Measurements from ENCODE around the gene ZRANB3.

ZRANB3 gene

DNA sequence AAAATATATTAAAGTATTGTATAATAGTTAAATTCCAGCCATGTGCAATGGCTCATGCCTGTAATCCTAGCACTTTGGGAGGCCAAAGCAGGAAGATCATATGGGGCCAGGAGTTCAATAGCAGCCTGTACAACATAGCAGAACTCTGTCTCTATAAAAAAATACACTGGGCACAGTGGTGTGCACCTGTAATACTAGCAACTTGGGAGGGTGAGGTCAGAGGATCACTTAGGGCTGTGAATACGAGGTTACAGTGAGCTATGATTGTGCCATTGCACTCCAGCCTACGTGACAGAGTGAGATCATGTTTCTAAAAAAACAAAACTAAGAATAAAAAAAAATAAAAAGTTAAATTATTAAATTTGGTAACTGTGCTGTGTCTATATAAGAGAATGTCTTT, 36.1 kb downstream of the ZRANB3 start:
- Histone ChIP-seq H3K27me3 (ENCODE audit: control insufficient read depth in 2 of 2, insufficient read depth in 2 of 2, low read length in 2 of 2) (no peaks in the 10 kb centered on the region), H3K27ac (ENCODE audit: low read depth in 2 of 2, low read length in 2 of 2) (no peak overlapping the region), H3K36me3 (ENCODE audit: control insufficient read depth in 2 of 2, insufficient read depth in 2 of 2, low read length in 2 of 2) (no peaks in the 10 kb centered on the region), H3K9me3 (ENCODE audit: control insufficient read depth in 2 of 2, low read length in 2 of 2) (peaks cover 4 to 8% of the 10 kb centered on the region in 2 donors), H3K4me1 (ENCODE audit: control insufficient read depth in 2 of 2, insufficient read depth in 2 of 2, low read length in 2 of 2) (no peaks in the 10 kb centered on the region), H3K9ac (ENCODE audit: low read depth in 1 of 2, low read length in 2 of 2) (no peak overlapping the region), H3K4me3 (ENCODE audit: low read length in 2 of 2) (no peak overlapping the region)

DNA sequence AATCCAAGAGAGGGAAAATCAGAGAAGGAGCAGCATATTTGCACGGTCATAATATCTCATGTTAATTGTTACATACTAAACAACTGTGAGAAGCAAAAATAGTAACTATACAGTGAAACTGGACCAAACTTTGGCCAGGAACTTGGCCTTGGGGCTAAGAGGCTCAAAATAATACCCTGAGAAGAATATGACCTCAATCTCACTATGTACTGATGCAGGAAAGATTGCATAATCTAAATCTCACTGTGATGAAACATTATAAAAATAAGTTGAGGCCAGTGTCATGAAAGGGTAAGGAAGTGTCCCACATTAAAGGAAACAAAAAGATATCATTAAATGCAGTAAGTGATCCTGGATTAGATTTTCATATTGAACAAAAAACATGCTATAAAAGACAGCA, 36.5 kb downstream of the ZRANB3 start:
- H3K4me3 ChIP-seq (ENCODE audit: low read length in 2 of 2), result no peak overlapping the region
- no peaks in the 10 kb centered on the region for H3K4me1 ChIP-seq (ENCODE audit: control insufficient read depth in 2 of 2, insufficient read depth in 2 of 2, low read length in 2 of 2)
- H3K36me3 ChIP-seq (ENCODE audit: control insufficient read depth in 2 of 2, insufficient read depth in 2 of 2, low read length in 2 of 2), result no peaks in the 10 kb centered on the region
- H3K27me3 ChIP-seq (ENCODE audit: control insufficient read depth in 2 of 2, insufficient read depth in 2 of 2, low read length in 2 of 2), result no peaks in the 10 kb centered on the region
- H3K9ac ChIP-seq (ENCODE audit: low read depth in 1 of 2, low read length in 2 of 2), result no peak overlapping the region
- H3K27ac ChIP-seq (ENCODE audit: low read depth in 2 of 2, low read length in 2 of 2), result no peak overlapping the region
- H3K9me3 ChIP-seq (ENCODE audit: control insufficient read depth in 2 of 2, low read length in 2 of 2), result peaks cover 0 to 4% of the 10 kb centered on the region in 2 donors

DNA sequence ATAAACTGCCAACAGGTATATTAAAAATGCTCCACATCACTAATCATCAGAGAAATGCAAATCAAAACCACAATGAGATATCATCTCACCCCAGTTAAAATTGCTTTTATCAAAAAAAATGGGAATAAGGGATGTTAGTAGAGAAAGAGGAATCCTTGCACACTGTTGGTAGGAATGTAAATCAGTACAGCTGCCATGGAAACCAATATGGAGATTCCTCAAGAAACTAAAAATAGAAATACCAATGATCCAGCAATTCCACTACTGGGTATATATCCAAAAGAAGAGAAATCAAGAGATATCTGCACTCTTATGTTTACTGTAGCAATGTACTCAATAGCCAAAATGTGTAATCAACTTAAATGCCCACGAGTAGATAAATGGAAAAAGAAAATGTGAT, 40.6 kb downstream of the ZRANB3 start:
- no peaks in the 10 kb centered on the region for H3K36me3 ChIP-seq (ENCODE audit: control insufficient read depth in 2 of 2, insufficient read depth in 2 of 2, low read length in 2 of 2)
- H3K4me3 ChIP-seq (ENCODE audit: low read length in 2 of 2), result no peak overlapping the region
- no peaks in the 10 kb centered on the region for H3K27me3 ChIP-seq (ENCODE audit: control insufficient read depth in 2 of 2, insufficient read depth in 2 of 2, low read length in 2 of 2)
- no peak overlapping the region for H3K9ac ChIP-seq (ENCODE audit: low read depth in 1 of 2, low read length in 2 of 2)
- H3K4me1 ChIP-seq (ENCODE audit: control insufficient read depth in 2 of 2, insufficient read depth in 2 of 2, low read length in 2 of 2), result no peaks in the 10 kb centered on the region
- peaks cover 0 to 4% of the 10 kb centered on the region in 2 donors for H3K9me3 ChIP-seq (ENCODE audit: control insufficient read depth in 2 of 2, low read length in 2 of 2)
- H3K27ac ChIP-seq (ENCODE audit: low read depth in 2 of 2, low read length in 2 of 2), result no peak overlapping the region

DNA sequence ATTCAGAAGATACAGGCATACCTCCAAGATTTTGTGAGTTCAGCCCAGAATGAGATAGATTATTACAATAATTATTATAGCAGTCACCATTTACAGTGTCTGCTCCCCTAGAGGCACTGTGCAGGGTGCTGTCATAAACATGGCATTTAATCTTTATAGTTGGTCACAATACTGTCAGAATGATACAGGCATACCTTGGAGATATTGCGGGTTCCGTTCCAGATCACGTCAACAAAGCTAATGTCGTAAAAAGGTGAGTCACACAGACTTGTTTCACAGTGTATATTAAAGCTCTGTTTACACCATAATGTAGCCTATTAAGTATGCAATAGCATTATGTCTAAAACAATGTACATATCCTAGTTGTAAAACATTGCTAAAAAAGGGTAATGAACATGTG, 45.6 kb downstream of the ZRANB3 start:
- Histone ChIP-seq H3K36me3 (ENCODE audit: control insufficient read depth in 2 of 2, insufficient read depth in 2 of 2, low read length in 2 of 2) (no peaks in the 10 kb centered on the region), H3K4me3 (ENCODE audit: low read length in 2 of 2) (no peak overlapping the region), H3K27me3 (ENCODE audit: control insufficient read depth in 2 of 2, insufficient read depth in 2 of 2, low read length in 2 of 2) (no peaks in the 10 kb centered on the region), H3K4me1 (ENCODE audit: control insufficient read depth in 2 of 2, insufficient read depth in 2 of 2, low read length in 2 of 2) (no peaks in the 10 kb centered on the region), H3K9me3 (ENCODE audit: control insufficient read depth in 2 of 2, low read length in 2 of 2) (peaks cover 0 to 4% of the 10 kb centered on the region in 2 donors), H3K9ac (ENCODE audit: low read depth in 1 of 2, low read length in 2 of 2) (no peak overlapping the region), H3K27ac (ENCODE audit: low read depth in 2 of 2, low read length in 2 of 2) (no peak overlapping the region)

DNA sequence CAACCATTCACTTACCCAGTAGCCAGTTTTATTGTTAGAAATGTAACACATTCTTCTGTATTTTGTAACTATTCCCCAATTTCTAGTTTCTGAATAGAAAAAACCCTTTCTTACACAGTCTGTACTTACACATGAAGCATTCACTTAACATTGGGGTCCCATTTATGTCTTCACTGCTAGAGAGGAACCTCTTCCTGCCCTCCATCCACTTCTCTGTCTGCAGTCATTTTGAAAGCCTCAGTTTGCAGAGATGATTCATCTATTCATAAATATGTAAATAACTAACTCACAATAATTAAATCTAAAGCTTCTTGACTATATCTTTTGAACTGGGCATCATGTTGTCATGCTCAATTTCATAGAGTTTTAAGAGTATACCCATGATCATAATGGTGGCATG, 55.9 kb downstream of the ZRANB3 start:
- no peak overlapping the region for H3K27ac ChIP-seq (ENCODE audit: low read depth in 2 of 2, low read length in 2 of 2)
- no peak overlapping the region for H3K9ac ChIP-seq (ENCODE audit: low read depth in 1 of 2, low read length in 2 of 2)
- H3K9me3 ChIP-seq (ENCODE audit: control insufficient read depth in 2 of 2, low read length in 2 of 2), result no peaks in the 10 kb centered on the region
- H3K27me3 ChIP-seq (ENCODE audit: control insufficient read depth in 2 of 2, insufficient read depth in 2 of 2, low read length in 2 of 2), result no peaks in the 10 kb centered on the region
- H3K4me1 ChIP-seq (ENCODE audit: control insufficient read depth in 2 of 2, insufficient read depth in 2 of 2, low read length in 2 of 2), result no peaks in the 10 kb centered on the region
- H3K4me3 ChIP-seq (ENCODE audit: low read length in 2 of 2), result no peak overlapping the region
- no peaks in the 10 kb centered on the region for H3K36me3 ChIP-seq (ENCODE audit: control insufficient read depth in 2 of 2, insufficient read depth in 2 of 2, low read length in 2 of 2)

DNA sequence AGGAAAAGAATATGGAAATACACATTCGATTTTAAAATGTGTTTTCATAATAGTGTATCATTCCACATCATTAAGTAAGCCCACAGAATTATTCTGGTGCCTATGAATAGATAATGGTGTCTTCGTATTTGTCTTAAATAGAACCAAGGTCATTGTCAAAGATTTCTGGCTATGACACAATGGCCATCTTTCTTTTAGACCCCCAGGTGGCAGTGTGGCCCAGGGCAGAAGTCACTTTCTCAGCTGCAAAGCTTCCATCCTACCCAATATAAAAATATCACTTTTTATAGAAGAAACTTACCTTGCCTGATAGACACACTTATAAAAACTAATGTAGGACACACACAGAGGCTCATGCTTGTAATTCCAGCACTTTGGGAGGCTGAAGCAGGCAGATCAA, 57.5 kb downstream of the ZRANB3 start:
- Histone ChIP-seq H3K27ac (ENCODE audit: low read depth in 2 of 2, low read length in 2 of 2) (no peak overlapping the region), H3K36me3 (ENCODE audit: control insufficient read depth in 2 of 2, insufficient read depth in 2 of 2, low read length in 2 of 2) (no peaks in the 10 kb centered on the region), H3K4me1 (ENCODE audit: control insufficient read depth in 2 of 2, insufficient read depth in 2 of 2, low read length in 2 of 2) (no peaks in the 10 kb centered on the region), H3K9ac (ENCODE audit: low read depth in 1 of 2, low read length in 2 of 2) (no peak overlapping the region), H3K4me3 (ENCODE audit: low read length in 2 of 2) (no peak overlapping the region), H3K27me3 (ENCODE audit: control insufficient read depth in 2 of 2, insufficient read depth in 2 of 2, low read length in 2 of 2) (no peaks in the 10 kb centered on the region), H3K9me3 (ENCODE audit: control insufficient read depth in 2 of 2, low read length in 2 of 2) (no peaks in the 10 kb centered on the region)

DNA sequence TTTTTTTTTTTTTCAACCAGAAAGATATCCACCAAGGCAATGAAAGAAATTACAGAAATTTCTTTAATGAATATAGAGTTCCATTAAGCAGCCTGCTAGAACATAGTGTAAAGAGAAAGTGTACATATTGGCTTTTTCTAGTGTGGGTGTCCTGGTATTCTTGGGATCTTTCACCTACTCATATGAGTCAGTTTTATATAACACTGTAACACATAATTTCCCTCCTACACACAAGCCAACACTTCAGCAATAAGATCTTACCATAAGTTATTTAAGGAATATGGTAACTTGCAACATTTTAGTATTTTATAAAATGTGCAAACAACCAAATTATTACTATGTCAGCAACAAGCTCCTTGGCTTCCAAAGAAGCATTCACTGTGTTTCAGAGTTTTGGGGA, 59.9 kb downstream of the ZRANB3 start:
- H3K4me3 ChIP-seq (ENCODE audit: low read length in 2 of 2), result no peak overlapping the region
- H3K9me3 ChIP-seq (ENCODE audit: control insufficient read depth in 2 of 2, low read length in 2 of 2), result no peaks in the 10 kb centered on the region
- H3K27ac ChIP-seq (ENCODE audit: low read depth in 2 of 2, low read length in 2 of 2), result no peak overlapping the region
- H3K36me3 ChIP-seq (ENCODE audit: control insufficient read depth in 2 of 2, insufficient read depth in 2 of 2, low read length in 2 of 2), result no peaks in the 10 kb centered on the region
- no peak overlapping the region for H3K9ac ChIP-seq (ENCODE audit: low read depth in 1 of 2, low read length in 2 of 2)
- no peaks in the 10 kb centered on the region for H3K4me1 ChIP-seq (ENCODE audit: control insufficient read depth in 2 of 2, insufficient read depth in 2 of 2, low read length in 2 of 2)
- no peaks in the 10 kb centered on the region for H3K27me3 ChIP-seq (ENCODE audit: control insufficient read depth in 2 of 2, insufficient read depth in 2 of 2, low read length in 2 of 2)

DNA sequence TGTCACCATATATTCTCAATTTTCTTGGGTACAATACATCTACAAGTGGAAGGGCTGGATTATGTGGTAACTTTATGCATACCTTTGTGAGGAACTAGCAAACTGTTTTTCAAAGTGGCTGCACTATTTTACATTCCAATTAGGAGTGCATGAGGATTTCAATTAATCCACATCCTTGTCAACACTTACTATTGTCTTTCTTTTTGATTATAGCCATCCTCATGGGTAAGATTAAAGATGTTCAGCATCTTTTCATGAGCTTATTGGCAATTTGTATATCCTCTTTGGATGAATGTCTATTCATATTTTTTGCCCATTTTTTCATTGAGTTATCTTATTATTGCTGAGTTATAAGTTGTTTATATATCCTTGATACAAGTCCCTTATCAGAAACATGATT, 73.7 kb downstream of the ZRANB3 start:
- H3K27ac ChIP-seq (ENCODE audit: low read depth in 2 of 2, low read length in 2 of 2), result no peak overlapping the region
- H3K4me3 ChIP-seq (ENCODE audit: low read length in 2 of 2), result no peak overlapping the region
- H3K9ac ChIP-seq (ENCODE audit: low read depth in 1 of 2, low read length in 2 of 2), result no peak overlapping the region
- H3K27me3 ChIP-seq (ENCODE audit: control insufficient read depth in 2 of 2, insufficient read depth in 2 of 2, low read length in 2 of 2), result no peaks in the 10 kb centered on the region
- H3K4me1 ChIP-seq (ENCODE audit: control insufficient read depth in 2 of 2, insufficient read depth in 2 of 2, low read length in 2 of 2), result no peaks in the 10 kb centered on the region
- H3K36me3 ChIP-seq (ENCODE audit: control insufficient read depth in 2 of 2, insufficient read depth in 2 of 2, low read length in 2 of 2), result no peaks in the 10 kb centered on the region
- H3K9me3 ChIP-seq (ENCODE audit: control insufficient read depth in 2 of 2, low read length in 2 of 2), result no peaks in the 10 kb centered on the region

DNA sequence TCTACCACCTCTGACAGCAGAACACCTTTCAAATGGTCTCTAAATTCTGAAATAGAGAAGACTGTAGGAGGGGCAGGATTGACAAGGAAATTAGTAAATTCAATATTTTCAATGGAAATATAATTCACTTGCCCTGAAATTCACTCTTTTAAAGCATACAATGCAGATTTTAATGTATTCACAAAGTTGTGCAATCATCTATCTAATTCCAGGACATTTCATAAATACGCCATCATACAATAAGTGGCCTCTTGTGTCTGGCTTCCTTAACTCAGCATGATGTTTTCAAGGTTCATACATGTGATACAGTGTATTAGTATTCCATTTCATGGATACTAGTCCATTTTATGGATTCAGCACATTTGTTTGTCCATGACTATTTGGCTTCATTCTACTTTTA, 74.2 kb downstream of the ZRANB3 start:
- Histone ChIP-seq H3K9ac (ENCODE audit: low read depth in 1 of 2, low read length in 2 of 2) (no peak overlapping the region), H3K27ac (ENCODE audit: low read depth in 2 of 2, low read length in 2 of 2) (no peak overlapping the region), H3K4me1 (ENCODE audit: control insufficient read depth in 2 of 2, insufficient read depth in 2 of 2, low read length in 2 of 2) (no peaks in the 10 kb centered on the region), H3K27me3 (ENCODE audit: control insufficient read depth in 2 of 2, insufficient read depth in 2 of 2, low read length in 2 of 2) (no peaks in the 10 kb centered on the region), H3K4me3 (ENCODE audit: low read length in 2 of 2) (no peak overlapping the region), H3K36me3 (ENCODE audit: control insufficient read depth in 2 of 2, insufficient read depth in 2 of 2, low read length in 2 of 2) (no peaks in the 10 kb centered on the region), H3K9me3 (ENCODE audit: control insufficient read depth in 2 of 2, low read length in 2 of 2) (no peaks in the 10 kb centered on the region)

DNA sequence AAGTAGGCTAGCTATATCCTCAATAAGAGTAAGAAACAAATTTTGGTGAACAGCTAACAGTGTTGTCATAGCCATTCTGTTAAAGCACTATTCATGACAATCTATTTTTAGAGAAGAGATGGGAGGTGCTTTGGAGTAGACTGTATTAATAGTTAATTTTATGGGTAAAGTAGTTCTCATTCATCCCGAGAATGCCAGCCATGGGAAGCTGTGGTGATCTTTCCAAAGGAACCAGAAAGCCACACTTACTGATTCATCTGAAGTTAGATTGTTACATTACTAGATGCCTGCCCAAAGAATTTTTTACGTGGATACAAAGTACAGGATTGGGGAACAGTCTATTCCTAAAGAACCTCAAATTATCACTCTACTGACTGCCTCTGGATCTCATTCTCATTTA, 74.6 kb downstream of the ZRANB3 start:
- no peaks in the 10 kb centered on the region for H3K27me3 ChIP-seq (ENCODE audit: control insufficient read depth in 2 of 2, insufficient read depth in 2 of 2, low read length in 2 of 2)
- no peak overlapping the region for H3K27ac ChIP-seq (ENCODE audit: low read depth in 2 of 2, low read length in 2 of 2)
- no peaks in the 10 kb centered on the region for H3K9me3 ChIP-seq (ENCODE audit: control insufficient read depth in 2 of 2, low read length in 2 of 2)
- H3K4me1 ChIP-seq (ENCODE audit: control insufficient read depth in 2 of 2, insufficient read depth in 2 of 2, low read length in 2 of 2), result no peaks in the 10 kb centered on the region
- H3K36me3 ChIP-seq (ENCODE audit: control insufficient read depth in 2 of 2, insufficient read depth in 2 of 2, low read length in 2 of 2), result no peaks in the 10 kb centered on the region
- no peak overlapping the region for H3K9ac ChIP-seq (ENCODE audit: low read depth in 1 of 2, low read length in 2 of 2)
- H3K4me3 ChIP-seq (ENCODE audit: low read length in 2 of 2), result no peak overlapping the region

DNA sequence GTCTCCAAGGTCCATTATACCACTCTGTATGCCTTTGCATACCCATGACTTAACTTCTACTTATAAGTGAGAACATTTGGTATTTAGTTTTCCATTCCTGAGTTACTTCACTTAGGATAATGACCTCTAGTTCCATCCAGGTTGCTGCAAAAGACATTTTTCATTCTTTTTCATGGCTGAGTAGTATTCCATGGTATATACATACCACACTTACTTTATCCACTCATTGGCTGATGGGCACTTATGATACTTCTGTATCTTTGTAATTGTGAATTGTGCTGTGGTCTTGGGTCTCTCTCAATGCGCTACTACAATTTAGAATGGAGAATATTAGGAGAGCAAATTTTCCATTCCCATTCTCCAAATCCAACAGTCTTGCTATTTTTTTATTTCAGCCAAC, 76.4 kb downstream of the ZRANB3 start:
- Histone ChIP-seq H3K36me3 (ENCODE audit: control insufficient read depth in 2 of 2, insufficient read depth in 2 of 2, low read length in 2 of 2) (no peaks in the 10 kb centered on the region), H3K9ac (ENCODE audit: low read depth in 1 of 2, low read length in 2 of 2) (no peak overlapping the region), H3K27ac (ENCODE audit: low read depth in 2 of 2, low read length in 2 of 2) (no peak overlapping the region), H3K4me3 (ENCODE audit: low read length in 2 of 2) (no peak overlapping the region), H3K9me3 (ENCODE audit: control insufficient read depth in 2 of 2, low read length in 2 of 2) (no peaks in the 10 kb centered on the region), H3K4me1 (ENCODE audit: control insufficient read depth in 2 of 2, insufficient read depth in 2 of 2, low read length in 2 of 2) (no peaks in the 10 kb centered on the region), H3K27me3 (ENCODE audit: control insufficient read depth in 2 of 2, insufficient read depth in 2 of 2, low read length in 2 of 2) (no peaks in the 10 kb centered on the region)
